Measurements from ENCODE around the gene NT5C1A.

- TF ChIP-seq CTCF (IDR thresholded peaks at IDR 0.05; ENCODE audit: poor library complexity) (no peak), EZH2phosphoT487 (IDR thresholded peaks at IDR 0.05; ENCODE audit: low read depth, severe bottlenecking, unreplicated experiment) (no peak)
These were observed 19.7 kb upstream of the NT5C1A start, which contains the start of gene HPCAL4 for GRCh38 chr1:39691383-39692151.

Data from hepatocyte (in vitro differentiated cells).